HEK293 (cell line): ENCODE measurements around the gene C4orf36.

Experiments
- CTCF ChIA-PET: fragments of 350-600 bp; formaldehyde crosslinking; extraction: SDS; loops from one replicate; lab custom pipeline; 2021; ENCODE audit warnings: antibody characterized with exemption; lab: Yijun Ruan, JAX
- POLR2A ChIA-PET: fragments of 300-600 bp; formaldehyde crosslinking; extraction: SDS; loops from one replicate; lab custom pipeline; 2020; ENCODE audit warnings: antibody characterized with exemption, inconsistent platforms; lab: Yijun Ruan, JAX
- H3K27ac ChIP-seq: fragments of 200-500 bp; sonication (Bioruptor generic); 2 replicates; pipeline ENCODE4 v1.5.1; 2014; ENCODE audit warnings: low read depth, low read length, control low read depth, inconsistent platforms; ENCODE audit errors: extremely low read depth
- H3K36me3 ChIP-seq, 2 experiments: fragments of 200-500 bp in 1 of 2; sonication (Bioruptor generic) in 1 of 2; 1 replicate in 1 of 2; 2 replicates in 1 of 2; pipeline ENCODE4 v1.5.1; 2014 to 2017; ENCODE audit warnings: inconsistent platforms in 2 of 2, low read length in 2 of 2; ENCODE audit not compliant: control insufficient read depth in 2 of 2, insufficient read depth in 1 of 2
- H3K4me1 ChIP-seq: fragments of 200-500 bp; sonication (Bioruptor generic); 2 replicates; pipeline ENCODE4 v1.5.1; 2014; ENCODE audit warnings: mild to moderate bottlenecking, low read length, inconsistent platforms; ENCODE audit not compliant: control insufficient read depth, insufficient read depth
- H3K4me3 ChIP-seq: 2 replicates; pipeline ENCODE4 v1.5.1; 2011; ENCODE audit warnings: low read depth, mild to moderate bottlenecking, control low read depth, low read length, moderate library complexity
- H3K9me3 ChIP-seq: fragments of 200-500 bp; sonication (Bioruptor generic); 2 replicates; pipeline ENCODE4 v1.5.1; 2014; ENCODE audit warnings: low read depth, low read length, inconsistent platforms; ENCODE audit not compliant: control insufficient read depth, insufficient read depth
- KLF17 ChIP-seq: fragments of 450-650 bp; formaldehyde crosslinking; IDR thresholded peaks from 2 replicates; pipeline ENCODE4 v1.5.1; 2016; ENCODE audit warnings: missing biosample characterization, missing genetic modification characterization
- KLF7 ChIP-seq: fragments of 450-650 bp; formaldehyde crosslinking; IDR thresholded peaks from 2 replicates; pipeline ENCODE4 v1.5.1; 2016; ENCODE audit warnings: missing biosample characterization, missing genetic modification characterization, borderline replicate concordance
- KLF9 ChIP-seq: fragments of 450-650 bp; formaldehyde crosslinking; IDR thresholded peaks from 2 replicates; pipeline ENCODE4 v1.5.1; 2016; ENCODE audit warnings: missing biosample characterization, missing genetic modification characterization, low read depth
- MZF1 ChIP-seq: fragments of 450-650 bp; formaldehyde crosslinking; IDR thresholded peaks from 2 replicates; pipeline ENCODE4 v1.5.1; 2017; ENCODE audit warnings: missing biosample characterization, missing genetic modification characterization, borderline replicate concordance
- PBX3 ChIP-seq: sonication (generic); formaldehyde crosslinking; IDR thresholded peaks from 2 replicates; pipeline ENCODE4 v1.8.1; 2022; ENCODE audit warnings: mild to moderate bottlenecking, moderate library complexity, missing genetic modification reagents
- SETDB1 ChIP-seq: IDR thresholded peaks from one replicate; pipeline ENCODE4 v1.6.1; 2017; ENCODE audit warnings: mild to moderate bottlenecking, low read length, moderate library complexity, mixed read lengths; ENCODE audit not compliant: insufficient read length
- TCF7L2 ChIP-seq: IDR thresholded peaks from 2 replicates; pipeline ENCODE4 v1.6.1; 2011; ENCODE audit warnings: low read depth, mild to moderate bottlenecking, inconsistent platforms, low read length, moderate library complexity, borderline replicate concordance
- ZFP69B ChIP-seq: fragments of 450-650 bp; formaldehyde crosslinking; IDR thresholded peaks from 2 replicates; pipeline ENCODE4 v1.5.1; 2016; ENCODE audit warnings: missing biosample characterization, missing genetic modification characterization
- ZNF146 ChIP-seq: fragments of 450-650 bp; formaldehyde crosslinking; IDR thresholded peaks from 2 replicates; pipeline ENCODE4 v1.5.1; 2016; ENCODE audit warnings: missing biosample characterization, missing genetic modification characterization
- ZNF202 ChIP-seq: fragments of 450-650 bp; formaldehyde crosslinking; IDR thresholded peaks from 2 replicates; pipeline ENCODE4 v1.5.1; 2016; ENCODE audit warnings: missing biosample characterization, missing genetic modification characterization, borderline replicate concordance
- ZNF23 ChIP-seq: fragments of 450-650 bp; formaldehyde crosslinking; IDR thresholded peaks from 2 replicates; pipeline ENCODE4 v1.5.1; 2016; ENCODE audit warnings: missing biosample characterization, missing genetic modification characterization, borderline replicate concordance
- ZNF280C ChIP-seq: fragments of 450-650 bp; formaldehyde crosslinking; IDR thresholded peaks from 2 replicates; pipeline ENCODE4 v1.5.1; 2016; ENCODE audit warnings: missing biosample characterization, missing genetic modification characterization
- ZNF302 ChIP-seq: fragments of 450-650 bp; formaldehyde crosslinking; IDR thresholded peaks from 2 replicates; pipeline ENCODE4 v1.5.1; 2016; ENCODE audit warnings: missing biosample characterization, missing genetic modification characterization, low read depth
- ZNF391 ChIP-seq: fragments of 450-650 bp; formaldehyde crosslinking; IDR thresholded peaks from 2 replicates; pipeline ENCODE4 v1.5.1; 2016; ENCODE audit warnings: low read depth, missing biosample characterization, missing genetic modification characterization, borderline replicate concordance
- ZNF416 ChIP-seq: fragments of 450-650 bp; formaldehyde crosslinking; IDR thresholded peaks from 2 replicates; pipeline ENCODE4 v1.5.1; 2016; ENCODE audit warnings: missing biosample characterization, missing genetic modification characterization
- ZNF426 ChIP-seq: fragments of 450-650 bp; formaldehyde crosslinking; IDR thresholded peaks from 2 replicates; pipeline ENCODE4 v1.5.1; 2017; ENCODE audit warnings: missing biosample characterization, missing genetic modification characterization, mild to moderate bottlenecking, inconsistent platforms, moderate library complexity
- ZNF530 ChIP-seq: fragments of 450-650 bp; formaldehyde crosslinking; IDR thresholded peaks from 2 replicates; pipeline ENCODE4 v1.5.1; 2016; ENCODE audit warnings: low read depth, missing biosample characterization, missing genetic modification characterization
- ZNF549 ChIP-seq: fragments of 450-650 bp; IDR thresholded peaks from 2 replicates; pipeline ENCODE4 v1.5.1; 2018; ENCODE audit warnings: missing biosample characterization, missing genetic modification characterization, mild to moderate bottlenecking, inconsistent platforms, moderate library complexity
- ZNF561 ChIP-seq: fragments of 450-650 bp; IDR thresholded peaks from 2 replicates; pipeline ENCODE4 v1.5.1; 2018; ENCODE audit warnings: missing biosample characterization, missing genetic modification characterization, borderline replicate concordance
- ZNF596 ChIP-seq: fragments of 450-650 bp; IDR thresholded peaks from 2 replicates; pipeline ENCODE4 v1.5.0; 2018; ENCODE audit warnings: missing biosample characterization, mild to moderate bottlenecking, missing genetic modification characterization, moderate library complexity
- ZNF639 ChIP-seq: fragments of 450-650 bp; formaldehyde crosslinking; IDR thresholded peaks from 2 replicates; pipeline ENCODE4 v1.5.1; 2016; ENCODE audit warnings: missing biosample characterization, missing genetic modification characterization
- ZNF664 ChIP-seq: fragments of 450-650 bp; formaldehyde crosslinking; IDR thresholded peaks from 2 replicates; pipeline ENCODE4 v1.5.1; 2016; ENCODE audit warnings: missing biosample characterization, missing genetic modification characterization
- ZNF677 ChIP-seq: fragments of 450-650 bp; IDR thresholded peaks from 2 replicates; pipeline ENCODE4 v1.5.0; 2018; ENCODE audit warnings: missing biosample characterization, mild to moderate bottlenecking, missing genetic modification characterization, moderate library complexity
- ZNF704 ChIP-seq: fragments of 450-650 bp; formaldehyde crosslinking; IDR thresholded peaks from 2 replicates; pipeline ENCODE4 v1.5.1; 2016; ENCODE audit warnings: missing biosample characterization, missing genetic modification characterization
- ZNF707 ChIP-seq: fragments of 450-650 bp; formaldehyde crosslinking; IDR thresholded peaks from 2 replicates; pipeline ENCODE4 v1.5.1; 2016; ENCODE audit warnings: missing biosample characterization, missing genetic modification characterization
- ZNF785 ChIP-seq: fragments of 450-650 bp; formaldehyde crosslinking; IDR thresholded peaks from 2 replicates; pipeline ENCODE4 v1.5.1; 2016; ENCODE audit warnings: missing biosample characterization, missing genetic modification characterization

C4orf36 gene

GRCh38 chr4:86917212-86918039, 25.2 kb upstream of the C4orf36 start (continued):
- TF ChIP-seq MZF1 (tag by site-specific recombination) = no peak
- TF ChIP-seq, all 188 proteins: peak for 3

- Histone ChIP-seq H3K27ac (no peak overlapping the region), H3K4me3 (no peak overlapping the region), H3K36me3 (no peaks in the 10 kb centered on the region), H3K9me3 (no peaks in the 10 kb centered on the region), H3K4me1 (no peaks in the 10 kb centered on the region)
- no peak for TF ChIP-seq ZFP69B (tag by site-specific recombination)
- TF ChIP-seq ZNF280C (tag by site-specific recombination) = no peak
- no peak for TF ChIP-seq ZNF302
- TF ChIP-seq ZNF664 = no peak
- TF ChIP-seq ZNF202 = no peak
- TF ChIP-seq ZNF704 (tag by site-specific recombination) = no peak
- no peak for TF ChIP-seq ZNF391 (tag by site-specific recombination)
- TF ChIP-seq ZNF530 (tag by site-specific recombination) = no peak
- no peak for TF ChIP-seq ZNF561
- TF ChIP-seq TCF7L2 = no peak
- TF ChIP-seq ZNF677 (tag by site-specific recombination) = no peak
- TF ChIP-seq ZNF146 (tag by site-specific recombination) = no peak
- TF ChIP-seq ZNF596 (tag by site-specific recombination) = no peak
- no peak for TF ChIP-seq KLF7 (tag by site-specific recombination)
- CTCF ChIA-PET = no interaction called here
- POLR2A ChIA-PET = no interaction called here
Measured at GRCh38 chr4:86916392-86916791, 24.2 kb upstream of the C4orf36 start.

GRCh38 chr4:86910820-86911684, 18.8 kb upstream of the C4orf36 start:
- POLR2A ChIA-PET = no interaction called here
- TF ChIP-seq ZNF426 (tag by site-specific recombination) (no peak), KLF17 (no peak), ZNF23 (tag by site-specific recombination) (no peak), ZNF549 (tag by site-specific recombination) (no peak), ZNF416 (tag by site-specific recombination) (no peak), ZNF707 (no peak), PBX3 (no peak), ZNF785 (tag by site-specific recombination) (no peak), SETDB1 (no peak), ZNF639 (tag by site-specific recombination) (no peak), KLF9 (tag by site-specific recombination) (no peak)

More at GRCh38 chr4:86910820-86911684, 18.8 kb upstream of the C4orf36 start:
- CTCF ChIA-PET = interaction anchor here (0.5 to 3.6 kb wide), 2 partner anchors 10 to 19 kb away, joined by 3 to 25 read pairs; no protein-coding TSS in a partner anchor
- Histone ChIP-seq H3K36me3 (no peaks in the 10 kb centered on the region), H3K27ac (no peak overlapping the region), H3K4me3 (no peak overlapping the region), H3K4me1 (no peaks in the 10 kb centered on the region), H3K9me3 (no peaks in the 10 kb centered on the region)
